ENCODE data around the gene PLCL2.
A peak's percentile ranks its signal among the peaks of the same experiment; 100 is the strongest.
"Not testable (repeated sequence)": the region's sequence is repeated elsewhere in the genome, so short reads cannot be mapped to it uniquely, and the experiment has no call there.

Gene PLCL2

GRCh38 chr3:16918683-16919025 is 33.9 kb downstream of the PLCL2 start:
- DNase-seq: no peak

GRCh38 chr3:16923112-16923511 is 38.4 kb downstream of the PLCL2 start:
- no peak for DNase-seq

DNA sequence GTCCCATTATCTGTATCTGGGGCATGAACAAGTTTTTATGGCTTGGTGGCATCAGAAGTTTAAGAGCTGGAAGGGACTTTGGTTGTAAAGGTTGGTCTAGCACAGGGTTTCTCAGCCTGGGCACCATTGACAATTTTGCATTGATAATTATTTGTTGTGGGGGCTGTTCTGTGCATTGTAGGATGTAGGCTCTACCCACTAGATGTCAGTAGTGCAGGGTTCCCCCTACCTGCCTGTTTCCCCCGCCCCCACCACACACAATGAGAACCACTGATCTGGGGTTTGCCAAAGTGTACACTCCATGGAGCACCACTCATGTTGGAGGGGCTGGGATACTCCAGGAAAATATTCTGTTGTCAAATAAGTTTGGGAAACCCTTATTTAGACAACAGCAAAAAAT is 42.7 kb downstream of the PLCL2 start:
- no peak for DNase-seq

DNA sequence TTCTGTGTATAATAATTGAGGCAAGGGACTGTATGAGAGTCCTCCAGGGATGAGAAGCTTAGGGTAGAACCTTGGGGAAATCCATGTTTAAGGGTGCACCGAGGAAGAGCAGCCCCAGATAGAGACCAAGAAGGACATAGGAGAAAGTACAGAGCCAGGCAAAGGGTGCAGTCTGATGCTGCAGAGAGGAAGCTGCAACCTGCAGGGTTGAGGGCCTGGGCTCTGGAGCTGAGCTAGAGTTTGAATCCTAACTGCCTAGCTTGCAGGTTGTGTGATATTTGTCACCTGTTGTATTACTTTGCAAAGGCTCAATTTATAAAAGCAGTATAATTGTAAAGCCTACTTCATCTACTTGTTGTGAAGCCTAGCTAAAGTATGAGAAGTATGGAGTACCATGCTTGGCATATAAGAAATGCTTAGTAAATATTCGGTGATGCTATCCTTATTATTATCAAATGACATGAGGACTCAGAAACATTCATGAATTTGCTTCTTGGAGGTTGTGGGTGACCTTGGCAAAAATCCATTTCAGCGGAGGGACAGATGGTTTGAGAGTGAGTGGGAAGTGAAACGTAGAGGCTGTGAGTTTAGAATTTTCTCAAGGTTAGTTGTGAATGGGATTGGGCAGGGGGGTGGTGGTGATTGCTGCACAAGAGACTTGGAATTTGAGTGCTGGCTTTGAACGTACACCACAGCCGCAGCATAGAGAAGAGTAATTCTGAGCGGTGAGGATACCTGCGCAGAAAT is 43.8 kb downstream of the PLCL2 start:
- DNase-seq: no peak

DNA sequence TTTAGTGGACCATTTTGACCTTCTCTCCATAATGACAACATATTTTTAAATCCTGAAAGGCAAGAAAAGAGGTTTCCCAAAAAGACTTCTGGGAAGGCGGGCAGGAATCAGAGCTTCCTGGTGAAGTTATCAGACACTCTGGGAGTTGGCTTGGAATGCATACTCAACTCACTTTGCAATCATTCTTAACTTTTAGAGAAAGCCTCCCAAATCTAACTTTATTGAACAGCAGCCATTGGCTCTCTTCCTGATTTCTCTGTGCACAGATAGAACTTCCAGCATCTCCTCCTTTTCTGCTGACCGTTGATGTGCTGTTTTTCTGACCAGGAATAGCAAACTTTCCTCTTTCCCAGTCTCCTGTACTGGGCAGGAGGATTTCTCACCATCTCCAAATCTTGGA is 44.6 kb downstream of the PLCL2 start:
- no peak for DNase-seq

GRCh38 chr3:16932877-16933276 is 48.1 kb downstream of the PLCL2 start:
- no peak for DNase-seq

DNA sequence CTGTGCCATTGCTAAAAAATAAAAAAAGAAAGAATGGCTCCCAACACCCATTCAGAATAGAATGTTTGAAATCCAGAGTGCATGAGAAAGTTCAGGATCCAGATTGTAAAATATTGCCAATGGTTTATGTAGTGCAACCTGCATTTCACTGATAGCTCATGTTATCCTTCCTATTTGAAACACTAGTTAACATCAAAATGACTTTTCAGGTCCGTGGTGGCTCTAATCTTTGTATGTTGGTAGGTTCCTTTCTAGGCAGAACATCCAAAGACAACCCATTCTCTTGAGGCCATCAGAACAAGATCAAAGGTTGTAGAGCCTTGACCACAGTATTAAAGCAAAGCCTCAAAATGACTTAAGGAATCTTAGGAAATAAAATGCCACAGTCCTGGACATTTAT is 51.0 kb downstream of the PLCL2 start:
- no peak for DNase-seq

DNA sequence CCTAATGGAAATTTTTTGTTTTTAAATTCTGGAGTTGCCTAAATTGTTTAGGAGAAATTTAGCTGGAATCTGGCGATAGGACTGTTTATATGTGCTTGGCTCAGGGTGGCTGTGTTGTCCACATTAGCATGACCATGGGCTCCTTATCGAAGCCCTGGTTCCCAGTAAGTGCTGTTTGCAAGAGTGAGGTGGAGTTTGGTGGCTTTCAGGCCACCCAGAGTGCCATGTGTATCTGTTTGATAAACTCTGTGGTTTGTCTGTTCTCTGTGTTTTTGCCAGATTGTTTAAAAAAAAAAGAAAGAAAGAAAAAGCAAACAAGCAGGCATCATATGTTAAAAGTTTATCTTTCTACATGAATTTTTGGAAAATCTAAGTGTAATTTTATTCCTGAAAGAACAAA is 51.5 kb downstream of the PLCL2 start:
- DNase-seq: no peak

DNA sequence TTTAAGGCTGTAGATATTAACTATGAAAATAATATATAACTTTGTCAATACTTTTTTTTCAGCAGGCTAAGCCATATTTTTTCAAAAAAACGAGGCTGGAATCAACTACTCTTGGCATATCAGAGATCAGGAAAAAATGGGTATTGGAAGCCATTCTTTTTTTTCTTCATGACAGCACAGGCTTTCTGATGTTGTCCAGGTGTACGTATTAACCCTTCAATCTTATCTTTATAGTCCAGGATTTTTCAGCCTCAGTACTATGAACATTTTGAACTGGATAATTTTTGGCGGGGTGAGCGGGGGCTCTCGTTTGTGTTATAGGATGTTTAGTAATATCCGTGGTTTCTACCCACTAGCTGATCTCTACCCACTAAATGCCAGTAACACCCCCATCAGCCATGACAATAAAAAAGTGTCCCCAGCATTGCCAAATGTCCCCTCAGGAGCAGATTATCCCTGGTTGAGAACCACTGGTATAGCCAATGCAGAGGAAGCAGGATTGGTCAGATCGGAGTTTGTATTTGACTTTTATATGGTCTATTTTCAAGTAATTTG is 52.0 kb downstream of the PLCL2 start:
- DNase-seq: no peak

GRCh38 chr3:16937326-16937845 is 52.6 kb downstream of the PLCL2 start:
- DNase-seq: no peak

DNA sequence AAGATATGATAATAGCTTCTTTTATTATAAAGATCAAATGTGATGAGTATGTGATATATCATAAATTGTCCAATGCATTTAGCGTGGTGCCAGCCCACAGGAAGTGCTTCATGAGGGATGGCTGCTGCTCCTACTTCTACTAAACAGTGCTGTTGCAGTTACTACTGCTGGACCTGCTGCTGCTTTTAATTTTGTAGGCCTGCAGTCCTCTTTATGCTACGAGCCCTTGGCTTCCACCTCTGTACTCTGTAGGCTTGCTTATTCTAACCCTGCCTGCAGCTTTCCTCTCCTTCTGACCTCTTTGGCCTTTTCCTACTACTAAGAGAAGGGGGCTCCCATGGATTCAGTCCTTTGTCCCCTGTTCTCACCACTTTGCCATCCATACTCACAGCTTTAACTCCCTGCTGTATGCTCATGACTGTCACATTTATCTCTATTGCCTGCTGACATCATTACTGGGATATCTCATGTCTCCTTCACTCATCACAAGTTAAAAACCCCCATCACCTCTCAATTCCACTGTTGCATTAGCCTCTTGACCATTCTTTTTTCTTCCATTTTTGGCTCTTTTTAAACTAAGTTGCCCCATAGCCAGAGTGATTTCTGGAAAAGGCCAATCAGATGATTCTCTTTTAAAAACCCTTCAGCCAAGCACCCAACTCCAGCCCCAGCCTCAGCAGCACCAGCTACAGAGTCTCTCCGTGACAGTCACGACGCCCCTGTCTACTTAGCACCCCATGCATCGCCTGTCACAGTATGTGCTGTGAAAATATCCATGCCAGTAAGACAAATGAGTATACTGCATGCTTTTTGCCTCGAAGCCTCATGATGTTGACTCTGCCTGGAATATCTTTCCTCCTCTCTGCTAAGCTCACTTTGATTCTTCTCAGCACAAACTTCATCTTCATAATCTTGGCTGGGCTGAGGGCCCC is 56.3 kb downstream of the PLCL2 start:
- no peak for DNase-seq

DNA sequence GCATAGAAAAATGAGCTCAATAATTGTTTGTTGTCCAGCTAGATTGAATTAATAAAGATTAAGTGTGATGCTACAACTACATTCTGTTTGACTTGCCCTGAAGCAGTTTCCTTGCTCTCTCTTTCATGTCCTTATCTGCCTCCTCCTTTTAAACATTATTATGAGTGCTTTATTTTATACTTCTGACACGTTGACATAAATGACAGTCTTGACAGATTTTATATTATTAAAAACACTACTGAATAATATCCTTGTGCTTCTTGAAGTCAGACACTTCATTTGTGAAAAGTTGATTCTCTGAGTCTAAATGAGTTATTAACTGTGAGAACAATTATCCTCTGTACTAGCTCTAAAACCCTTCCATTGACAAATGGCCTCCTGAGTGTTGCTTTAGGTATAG is 58.2 kb downstream of the PLCL2 start:
- no peak for DNase-seq

- no peak for DNase-seq
Measured at GRCh38 chr3:16943857-16944256, 59.1 kb downstream of the PLCL2 start.

DNA sequence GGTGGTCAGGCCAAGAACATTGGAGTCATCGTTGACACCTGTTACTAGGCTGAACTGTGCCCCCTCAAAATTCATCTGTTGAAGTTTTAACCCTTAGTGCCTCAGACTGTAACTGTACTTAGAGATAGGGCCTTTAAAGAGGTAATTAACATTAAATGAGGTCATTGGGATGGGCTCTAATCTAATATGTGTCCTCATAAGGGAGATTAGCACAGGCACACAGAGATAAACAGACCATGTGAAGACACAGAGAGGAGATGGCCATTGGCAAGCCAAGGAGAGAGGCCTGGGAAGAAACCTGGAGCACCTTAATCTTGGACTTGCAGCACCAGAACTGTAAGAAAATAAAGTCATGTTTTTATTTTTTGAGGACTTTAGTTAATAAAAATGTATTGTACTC is 59.6 kb downstream of the PLCL2 start:
- DNase-seq: no peak

DNA sequence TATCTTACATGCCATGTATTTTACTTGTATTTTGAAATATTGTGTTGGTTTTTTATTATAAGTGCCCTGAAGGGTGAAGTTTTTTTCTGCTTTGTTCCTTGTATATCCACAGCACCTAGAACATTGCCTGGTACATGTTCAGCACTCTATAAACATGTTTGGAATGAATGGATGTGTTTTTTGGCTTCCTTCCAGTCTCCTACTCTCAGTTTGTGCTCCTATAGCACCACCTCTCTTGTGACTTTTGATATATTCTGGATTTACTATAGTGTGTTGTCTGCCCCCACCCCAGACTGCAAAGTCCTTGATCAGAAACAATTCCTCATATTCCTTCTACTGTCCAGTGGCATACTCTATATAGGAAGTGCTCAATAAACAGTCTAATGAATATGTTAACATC is 60.6 kb downstream of the PLCL2 start:
- DNase-seq: peak; percentile 12

- DNase-seq: no peak
Measured at GRCh38 chr3:16950282-16950681, 65.5 kb downstream of the PLCL2 start.

DNA sequence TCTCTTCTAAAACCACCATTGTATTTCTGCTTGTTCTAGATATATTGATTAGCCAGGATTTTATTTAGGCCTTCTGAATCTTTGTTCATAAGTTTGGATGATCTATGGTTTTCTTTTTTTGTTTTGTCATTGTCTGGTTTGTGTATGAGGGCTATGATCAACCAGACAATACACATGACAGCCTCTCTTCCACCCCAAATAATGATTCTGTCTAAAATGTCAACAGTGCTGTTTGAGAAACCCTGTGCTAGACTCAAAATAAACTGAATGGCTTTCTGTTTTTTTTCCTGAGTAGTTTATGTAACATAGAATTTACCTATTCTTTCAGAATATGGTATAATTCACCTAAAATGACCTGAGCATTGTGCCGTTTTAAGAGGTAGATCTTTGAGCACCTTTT is 66.1 kb downstream of the PLCL2 start:
- DNase-seq: no peak

DNA sequence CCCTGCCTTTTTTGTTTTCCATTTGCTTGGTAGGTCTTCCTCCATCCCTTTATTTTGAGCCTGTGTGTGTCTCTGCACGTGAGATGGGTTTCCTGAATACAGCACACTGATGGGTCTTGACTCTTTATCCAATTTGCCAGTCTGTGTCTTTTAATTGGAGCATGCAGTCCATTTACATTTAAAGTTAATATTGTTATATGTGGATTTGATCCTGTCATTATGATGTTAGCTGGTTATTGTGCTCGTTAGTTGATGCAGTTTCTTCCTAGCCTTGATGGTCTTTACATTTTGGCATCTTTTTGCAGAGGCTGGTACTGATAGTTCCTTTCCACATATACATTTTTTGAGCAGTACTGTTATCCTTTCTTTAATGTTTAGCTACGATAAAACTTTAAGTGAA is 73.1 kb downstream of the PLCL2 start:
- DNase-seq: not testable (repeated sequence)

GRCh38 chr3:16960125-16960524 is 75.4 kb downstream of the PLCL2 start:
- DNase-seq: no peak

DNA sequence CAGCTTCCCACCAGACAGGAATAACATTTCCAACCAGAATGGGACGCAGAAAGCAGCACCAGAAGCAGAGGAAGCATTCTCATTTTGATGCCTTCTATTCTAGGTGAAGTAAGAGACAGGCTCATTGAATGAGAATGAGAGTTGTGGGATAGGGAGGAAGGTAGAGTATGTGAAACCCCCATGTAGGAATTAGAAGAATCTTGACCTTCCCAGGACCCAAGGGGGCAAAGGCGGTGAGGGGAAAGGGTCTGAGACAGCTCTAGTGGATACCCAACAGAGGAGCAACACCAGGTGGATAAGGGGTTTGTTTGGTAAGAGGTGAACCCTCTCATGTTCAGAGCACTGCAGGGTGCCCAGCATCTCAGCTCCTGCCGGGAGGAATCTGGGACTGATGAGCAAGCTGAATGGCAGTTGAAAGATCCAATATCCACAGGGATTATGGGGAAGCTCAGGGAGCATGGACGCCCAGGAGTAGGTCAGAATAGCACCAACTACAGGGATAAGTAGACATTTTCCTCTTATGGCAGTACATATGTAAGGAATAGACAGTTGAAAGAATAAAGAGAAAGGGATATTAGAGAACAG is 77.0 kb downstream of the PLCL2 start:
- DNase-seq: no peak

DNA sequence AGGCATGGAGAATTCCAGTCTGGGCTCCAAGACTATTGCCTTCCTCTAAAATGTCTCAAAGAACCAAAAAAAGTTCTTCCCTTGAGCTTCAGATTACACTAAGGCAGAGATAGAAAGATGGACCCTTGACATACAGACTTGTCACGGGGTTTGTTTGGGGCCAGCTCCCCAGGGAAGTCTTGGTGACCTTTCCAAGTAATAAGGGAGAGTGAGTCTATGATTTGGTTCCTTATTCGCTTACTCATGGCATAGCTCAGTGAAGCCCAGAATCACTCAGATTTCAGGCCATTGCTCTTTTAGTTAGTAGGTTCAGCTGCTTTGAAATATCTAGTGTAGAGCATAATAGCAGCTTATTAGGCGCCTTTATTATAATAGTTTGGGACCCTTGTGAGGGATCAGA is 90.3 kb downstream of the PLCL2 start:
- no peak for DNase-seq

- no peak for DNase-seq
Measured at GRCh38 chr3:16978234-16978920, 93.6 kb downstream of the PLCL2 start.

- no peak for DNase-seq
Measured at GRCh38 chr3:16978921-16979271, 94.1 kb downstream of the PLCL2 start.

All from NCI-H1105 treated with DMSO at 0.1 percent for 48 hours (cell line).